HEK293 (cell line): ENCODE measurements around the gene TRIM61.
"Not testable (repeated sequence)": the region's sequence is repeated elsewhere in the genome, so short reads cannot be mapped to it uniquely, and the experiment has no call there.

ENCODE experiments used
- CTCF ChIA-PET: fragments of 350-600 bp; formaldehyde crosslinking; extraction: SDS; loops from one replicate; lab custom pipeline; 2021; ENCODE audit warnings: antibody characterized with exemption; lab: Yijun Ruan, JAX
- POLR2A ChIA-PET: fragments of 300-600 bp; formaldehyde crosslinking; extraction: SDS; loops from one replicate; lab custom pipeline; 2020; ENCODE audit warnings: antibody characterized with exemption, inconsistent platforms; lab: Yijun Ruan, JAX
- H3K27ac ChIP-seq: fragments of 200-500 bp; sonication (Bioruptor generic); 2 replicates; pipeline ENCODE4 v1.5.1; 2014; ENCODE audit warnings: low read depth, low read length, control low read depth, inconsistent platforms; ENCODE audit errors: extremely low read depth
- H3K36me3 ChIP-seq, 2 experiments: fragments of 200-500 bp in 1 of 2; sonication (Bioruptor generic) in 1 of 2; 1 replicate in 1 of 2; 2 replicates in 1 of 2; pipeline ENCODE4 v1.5.1; 2014 to 2017; ENCODE audit warnings: inconsistent platforms in 2 of 2, low read length in 2 of 2; ENCODE audit not compliant: control insufficient read depth in 2 of 2, insufficient read depth in 1 of 2
- H3K4me1 ChIP-seq: fragments of 200-500 bp; sonication (Bioruptor generic); 2 replicates; pipeline ENCODE4 v1.5.1; 2014; ENCODE audit warnings: mild to moderate bottlenecking, low read length, inconsistent platforms; ENCODE audit not compliant: control insufficient read depth, insufficient read depth
- H3K4me3 ChIP-seq: 2 replicates; pipeline ENCODE4 v1.5.1; 2011; ENCODE audit warnings: low read depth, mild to moderate bottlenecking, control low read depth, low read length, moderate library complexity
- H3K9me3 ChIP-seq: fragments of 200-500 bp; sonication (Bioruptor generic); 2 replicates; pipeline ENCODE4 v1.5.1; 2014; ENCODE audit warnings: low read depth, low read length, inconsistent platforms; ENCODE audit not compliant: control insufficient read depth, insufficient read depth
- EGR2 ChIP-seq: fragments of 450-650 bp; formaldehyde crosslinking; IDR thresholded peaks from 2 replicates; pipeline ENCODE4 v1.5.1; 2016; ENCODE audit warnings: low read depth, missing biosample characterization, missing genetic modification characterization
- GFI1B ChIP-seq: fragments of 450-650 bp; formaldehyde crosslinking; IDR thresholded peaks from 2 replicates; pipeline ENCODE4 v1.5.1; 2016; ENCODE audit warnings: missing biosample characterization, missing genetic modification characterization
- KLF16 ChIP-seq: fragments of 450-650 bp; formaldehyde crosslinking; IDR thresholded peaks from 2 replicates; pipeline ENCODE4 v1.5.1; 2017; ENCODE audit warnings: missing biosample characterization, missing genetic modification characterization
- KLF8 ChIP-seq: fragments of 450-650 bp; formaldehyde crosslinking; IDR thresholded peaks from 2 replicates; pipeline ENCODE4 v1.5.1; 2016; ENCODE audit warnings: missing biosample characterization, missing genetic modification characterization
- YY2 ChIP-seq: fragments of 450-650 bp; formaldehyde crosslinking; IDR thresholded peaks from 2 replicates; pipeline ENCODE4 v1.5.1; 2016; ENCODE audit warnings: missing biosample characterization, missing genetic modification characterization
- ZBTB20 ChIP-seq: fragments of 450-650 bp; formaldehyde crosslinking; IDR thresholded peaks from 2 replicates; pipeline ENCODE4 v1.5.1; 2016; ENCODE audit warnings: missing biosample characterization, missing genetic modification characterization
- ZNF132 ChIP-seq: fragments of 450-650 bp; formaldehyde crosslinking; IDR thresholded peaks from 2 replicates; pipeline ENCODE4 v1.5.1; 2017; ENCODE audit warnings: missing biosample characterization, missing genetic modification characterization, borderline replicate concordance
- ZNF184 ChIP-seq: fragments of 450-650 bp; IDR thresholded peaks from 2 replicates; pipeline ENCODE4 v1.5.1; 2018; ENCODE audit warnings: missing biosample characterization, mild to moderate bottlenecking, missing genetic modification characterization
- ZNF404 ChIP-seq: fragments of 450-650 bp; formaldehyde crosslinking; IDR thresholded peaks from 2 replicates; pipeline ENCODE4 v1.5.1; 2017; ENCODE audit warnings: missing biosample characterization, missing genetic modification characterization
- ZNF555 ChIP-seq: fragments of 450-650 bp; formaldehyde crosslinking; conservative IDR thresholded peaks from 2 replicates; pipeline ENCODE4 v1.5.1; 2017; ENCODE audit warnings: missing biosample characterization, mild to moderate bottlenecking, missing genetic modification characterization, inconsistent platforms
- ZNF596 ChIP-seq: fragments of 450-650 bp; IDR thresholded peaks from 2 replicates; pipeline ENCODE4 v1.5.0; 2018; ENCODE audit warnings: missing biosample characterization, mild to moderate bottlenecking, missing genetic modification characterization, moderate library complexity
- ZNF600 ChIP-seq: fragments of 450-650 bp; formaldehyde crosslinking; IDR thresholded peaks from 2 replicates; pipeline ENCODE4 v1.5.1; 2016; ENCODE audit warnings: missing biosample characterization, missing genetic modification characterization
- ZNF658 ChIP-seq: fragments of 450-650 bp; formaldehyde crosslinking; IDR thresholded peaks from 2 replicates; pipeline ENCODE4; 2016; ENCODE audit warnings: missing biosample characterization, missing genetic modification characterization
- ZNF660 ChIP-seq: fragments of 450-650 bp; IDR thresholded peaks from 2 replicates; pipeline ENCODE4 v1.5.1; 2018; ENCODE audit warnings: missing biosample characterization, mild to moderate bottlenecking, missing genetic modification characterization
- ZSCAN16 ChIP-seq: fragments of 450-650 bp; formaldehyde crosslinking; IDR thresholded peaks from 2 replicates; pipeline ENCODE4 v1.5.1; 2016; ENCODE audit warnings: missing biosample characterization, missing genetic modification characterization
- TF ChIP-seq, protein P1 (sequence below): fragments of 450-650 bp; formaldehyde crosslinking; IDR thresholded peaks from 2 replicates; pipeline ENCODE4 v1.5.1; 2016; ENCODE audit warnings: missing biosample characterization, missing genetic modification characterization
- TF ChIP-seq, protein P2 (sequence below): fragments of 450-650 bp; formaldehyde crosslinking; IDR thresholded peaks from 2 replicates; pipeline ENCODE4 v1.5.1; 2016; ENCODE audit warnings: missing biosample characterization, missing genetic modification characterization
- TF ChIP-seq, protein P3 (sequence below): fragments of 450-650 bp; formaldehyde crosslinking; IDR thresholded peaks from 2 replicates; pipeline ENCODE4 v1.5.1; 2016; ENCODE audit warnings: missing biosample characterization, missing genetic modification characterization, low read depth
- TF ChIP-seq, protein P4 (sequence below): fragments of 450-650 bp; formaldehyde crosslinking; IDR thresholded peaks from 2 replicates; pipeline ENCODE4 v1.5.1; 2016; ENCODE audit warnings: missing biosample characterization, missing genetic modification characterization
- TF ChIP-seq, protein P5 (sequence below): fragments of 450-650 bp; formaldehyde crosslinking; IDR thresholded peaks from 2 replicates; pipeline ENCODE4 v1.5.1; 2016; ENCODE audit warnings: missing biosample characterization, missing genetic modification characterization

TRIM61 gene

DNA sequence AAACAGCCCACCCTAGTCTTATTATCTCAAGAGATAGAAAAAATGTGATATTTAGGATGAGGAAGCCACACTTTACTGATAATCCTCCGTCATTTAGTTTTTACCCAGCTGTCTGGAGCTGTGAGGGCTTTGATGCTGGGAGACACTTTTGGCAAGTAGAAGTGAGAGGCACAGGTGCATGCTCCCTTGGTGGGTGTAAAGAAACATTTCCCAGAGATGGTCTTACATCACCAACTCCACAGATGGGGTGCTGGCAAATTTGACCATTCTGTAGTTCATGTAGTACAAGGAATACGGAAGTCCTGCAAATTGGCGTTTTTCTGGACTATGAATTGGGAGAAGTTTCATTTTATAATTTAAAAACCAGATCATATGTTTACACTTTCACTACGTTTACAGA, 28.5 kb downstream of the TRIM61 start:
- ChIA-PET POLR2A (no interaction called here), CTCF (interaction anchor here (1.0 to 2.2 kb wide), 4 partner anchors 9 to 217 kb away, joined by 3 to 10 read pairs (median 5); no protein-coding TSS in a partner anchor)
- Histone ChIP-seq H3K4me3 (no peak overlapping the region), H3K27ac (no peak overlapping the region), H3K4me1 (no peaks in the 10 kb centered on the region), H3K36me3 (no peaks in the 10 kb centered on the region), H3K9me3 (no peaks in the 10 kb centered on the region)
- TF ChIP-seq, protein P1, sequence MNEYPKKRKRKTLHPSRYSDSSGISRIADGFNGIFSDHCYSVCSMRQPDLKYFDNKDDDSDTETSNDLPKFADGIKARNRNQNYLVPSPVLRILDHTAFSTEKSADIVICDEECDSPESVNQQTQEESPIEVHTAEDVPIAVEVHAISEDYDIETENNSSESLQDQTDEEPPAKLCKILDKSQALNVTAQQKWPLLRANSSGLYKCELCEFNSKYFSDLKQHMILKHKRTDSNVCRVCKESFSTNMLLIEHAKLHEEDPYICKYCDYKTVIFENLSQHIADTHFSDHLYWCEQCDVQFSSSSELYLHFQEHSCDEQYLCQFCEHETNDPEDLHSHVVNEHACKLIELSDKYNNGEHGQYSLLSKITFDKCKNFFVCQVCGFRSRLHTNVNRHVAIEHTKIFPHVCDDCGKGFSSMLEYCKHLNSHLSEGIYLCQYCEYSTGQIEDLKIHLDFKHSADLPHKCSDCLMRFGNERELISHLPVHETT, result no peak
- TF ChIP-seq ZNF596 (tag by site-specific recombination), result no peak
- no peak for TF ChIP-seq ZNF660 (tag by site-specific recombination)
- no peak for TF ChIP-seq ZNF184 (tag by site-specific recombination)
- TF ChIP-seq ZSCAN16 (tag by site-specific recombination), result no peak
- TF ChIP-seq YY2 (tag by site-specific recombination), result no peak
- no peak for TF ChIP-seq ZNF555 (tag by site-specific recombination)

DNA sequence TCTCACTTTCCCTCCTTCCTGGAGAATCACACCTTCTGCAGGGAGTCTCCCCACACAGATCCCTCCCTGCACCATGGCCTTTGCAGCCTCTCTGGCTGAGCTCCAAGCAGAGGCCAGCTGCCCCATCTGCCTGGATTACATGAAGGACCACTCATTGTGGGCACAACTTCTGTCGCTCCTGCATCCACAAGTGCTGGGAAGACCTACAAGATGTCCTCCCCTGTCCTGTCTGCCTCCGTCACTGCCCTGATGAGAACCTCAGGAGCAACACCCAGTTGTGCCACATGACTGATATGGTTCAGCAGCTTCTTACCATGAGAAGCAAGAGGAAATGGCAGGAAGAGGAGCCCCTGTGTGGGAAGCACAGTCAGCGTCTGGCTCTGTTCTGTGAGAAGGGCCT, 29.5 kb downstream of the TRIM61 start:
- H3K4me3 ChIP-seq, H3K36me3 ChIP-seq, POLR2A ChIA-PET, H3K4me1 ChIP-seq, H3K9me3 ChIP-seq, CTCF ChIA-PET, H3K27ac ChIP-seq: not testable (repeated sequence)

DNA sequence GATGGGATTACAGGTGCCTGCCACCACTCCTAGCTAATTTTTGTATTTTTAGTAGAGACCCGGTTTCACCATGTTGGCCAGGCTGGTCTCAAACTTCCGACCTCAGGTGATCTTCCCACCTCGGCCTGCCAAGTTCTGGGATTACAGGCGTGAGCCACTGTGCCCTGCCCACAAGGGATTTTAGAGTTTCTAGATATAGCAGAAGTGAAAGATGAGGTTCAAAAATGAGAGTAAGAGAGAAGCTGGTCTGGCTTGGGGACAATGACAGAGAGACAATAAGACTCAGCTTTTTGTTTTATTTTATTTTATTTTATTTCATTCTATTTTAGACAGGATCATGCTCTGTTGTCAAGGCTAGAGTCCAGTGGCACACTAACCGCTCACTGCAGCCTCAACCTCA, 30.6 kb downstream of the TRIM61 start:
- TF ChIP-seq KLF16 (tag by site-specific recombination) (no peak), ZNF658 (tag by site-specific recombination) (no peak), ZNF404 (tag by site-specific recombination) (no peak), KLF8 (tag by site-specific recombination) (no peak), ZBTB20 (no peak)
- TF ChIP-seq, protein P2, sequence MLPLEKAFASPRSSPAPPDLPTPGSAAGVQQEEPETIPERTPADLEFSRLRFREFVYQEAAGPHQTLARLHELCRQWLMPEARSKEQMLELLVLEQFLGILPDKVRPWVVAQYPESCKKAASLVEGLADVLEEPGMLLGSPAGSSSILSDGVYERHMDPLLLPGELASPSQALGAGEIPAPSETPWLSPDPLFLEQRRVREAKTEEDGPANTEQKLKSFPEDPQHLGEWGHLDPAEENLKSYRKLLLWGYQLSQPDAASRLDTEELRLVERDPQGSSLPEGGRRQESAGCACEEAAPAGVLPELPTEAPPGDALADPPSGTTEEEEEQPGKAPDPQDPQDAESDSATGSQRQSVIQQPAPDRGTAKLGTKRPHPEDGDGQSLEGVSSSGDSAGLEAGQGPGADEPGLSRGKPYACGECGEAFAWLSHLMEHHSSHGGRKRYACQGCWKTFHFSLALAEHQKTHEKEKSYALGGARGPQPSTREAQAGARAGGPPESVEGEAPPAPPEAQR (tag by site-specific recombination), result no peak
- TF ChIP-seq, protein P3, sequence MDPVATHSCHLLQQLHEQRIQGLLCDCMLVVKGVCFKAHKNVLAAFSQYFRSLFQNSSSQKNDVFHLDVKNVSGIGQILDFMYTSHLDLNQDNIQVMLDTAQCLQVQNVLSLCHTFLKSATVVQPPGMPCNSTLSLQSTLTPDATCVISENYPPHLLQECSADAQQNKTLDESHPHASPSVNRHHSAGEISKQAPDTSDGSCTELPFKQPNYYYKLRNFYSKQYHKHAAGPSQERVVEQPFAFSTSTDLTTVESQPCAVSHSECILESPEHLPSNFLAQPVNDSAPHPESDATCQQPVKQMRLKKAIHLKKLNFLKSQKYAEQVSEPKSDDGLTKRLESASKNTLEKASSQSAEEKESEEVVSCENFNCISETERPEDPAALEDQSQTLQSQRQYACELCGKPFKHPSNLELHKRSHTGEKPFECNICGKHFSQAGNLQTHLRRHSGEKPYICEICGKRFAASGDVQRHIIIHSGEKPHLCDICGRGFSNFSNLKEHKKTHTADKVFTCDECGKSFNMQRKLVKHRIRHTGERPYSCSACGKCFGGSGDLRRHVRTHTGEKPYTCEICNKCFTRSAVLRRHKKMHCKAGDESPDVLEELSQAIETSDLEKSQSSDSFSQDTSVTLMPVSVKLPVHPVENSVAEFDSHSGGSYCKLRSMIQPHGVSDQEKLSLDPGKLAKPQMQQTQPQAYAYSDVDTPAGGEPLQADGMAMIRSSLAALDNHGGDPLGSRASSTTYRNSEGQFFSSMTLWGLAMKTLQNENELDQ, result no peak
- ChIA-PET POLR2A (no interaction called here), CTCF (no interaction called here)
- Histone ChIP-seq H3K9me3 (no peaks in the 10 kb centered on the region), H3K4me1 (no peaks in the 10 kb centered on the region), H3K36me3 (no peaks in the 10 kb centered on the region), H3K27ac (no peak overlapping the region), H3K4me3 (no peak overlapping the region)

DNA sequence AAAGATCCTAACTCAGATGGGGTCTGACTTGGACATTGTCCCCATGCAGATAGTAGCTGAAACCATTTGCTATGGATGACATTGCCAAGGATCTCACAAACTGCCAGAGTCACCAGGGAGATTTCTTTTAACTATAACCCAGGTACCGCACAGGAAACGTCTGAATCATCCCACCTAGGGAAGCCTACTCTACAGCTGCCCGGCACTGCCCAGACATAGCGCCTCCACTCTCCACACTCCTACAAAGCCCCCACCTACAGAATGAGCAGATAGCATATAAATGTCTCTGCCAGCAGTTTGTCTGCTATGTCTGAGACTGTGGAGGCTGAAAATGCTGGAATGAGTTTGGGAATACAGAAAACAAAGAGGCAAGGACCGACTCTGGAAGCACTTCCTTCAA, 32.3 kb downstream of the TRIM61 start:
- no peaks in the 10 kb centered on the region for H3K4me1 ChIP-seq
- no peaks in the 10 kb centered on the region for H3K36me3 ChIP-seq
- no peak overlapping the region for H3K4me3 ChIP-seq
- no peak overlapping the region for H3K27ac ChIP-seq
- no peaks in the 10 kb centered on the region for H3K9me3 ChIP-seq
- ChIA-PET POLR2A (no interaction called here), CTCF (no interaction called here)
- TF ChIP-seq GFI1B (tag by site-specific recombination) (no peak), EGR2 (no peak), ZNF132 (tag by site-specific recombination) (no peak), ZNF600 (tag by site-specific recombination) (no peak)
- TF ChIP-seq, protein P4, sequence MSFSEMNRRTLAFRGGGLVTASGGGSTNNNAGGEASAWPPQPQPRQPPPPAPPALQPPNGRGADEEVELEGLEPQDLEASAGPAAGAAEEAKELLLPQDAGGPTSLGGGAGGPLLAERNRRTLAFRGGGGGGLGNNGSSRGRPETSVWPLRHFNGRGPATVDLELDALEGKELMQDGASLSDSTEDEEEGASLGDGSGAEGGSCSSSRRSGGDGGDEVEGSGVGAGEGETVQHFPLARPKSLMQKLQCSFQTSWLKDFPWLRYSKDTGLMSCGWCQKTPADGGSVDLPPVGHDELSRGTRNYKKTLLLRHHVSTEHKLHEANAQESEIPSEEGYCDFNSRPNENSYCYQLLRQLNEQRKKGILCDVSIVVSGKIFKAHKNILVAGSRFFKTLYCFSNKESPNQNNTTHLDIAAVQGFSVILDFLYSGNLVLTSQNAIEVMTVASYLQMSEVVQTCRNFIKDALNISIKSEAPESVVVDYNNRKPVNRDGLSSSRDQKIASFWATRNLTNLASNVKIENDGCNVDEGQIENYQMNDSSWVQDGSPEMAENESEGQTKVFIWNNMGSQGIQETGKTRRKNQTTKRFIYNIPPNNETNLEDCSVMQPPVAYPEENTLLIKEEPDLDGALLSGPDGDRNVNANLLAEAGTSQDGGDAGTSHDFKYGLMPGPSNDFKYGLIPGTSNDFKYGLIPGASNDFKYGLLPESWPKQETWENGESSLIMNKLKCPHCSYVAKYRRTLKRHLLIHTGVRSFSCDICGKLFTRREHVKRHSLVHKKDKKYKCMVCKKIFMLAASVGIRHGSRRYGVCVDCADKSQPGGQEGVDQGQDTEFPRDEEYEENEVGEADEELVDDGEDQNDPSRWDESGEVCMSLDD (tag by site-specific recombination), result no peak
- TF ChIP-seq, protein P5, sequence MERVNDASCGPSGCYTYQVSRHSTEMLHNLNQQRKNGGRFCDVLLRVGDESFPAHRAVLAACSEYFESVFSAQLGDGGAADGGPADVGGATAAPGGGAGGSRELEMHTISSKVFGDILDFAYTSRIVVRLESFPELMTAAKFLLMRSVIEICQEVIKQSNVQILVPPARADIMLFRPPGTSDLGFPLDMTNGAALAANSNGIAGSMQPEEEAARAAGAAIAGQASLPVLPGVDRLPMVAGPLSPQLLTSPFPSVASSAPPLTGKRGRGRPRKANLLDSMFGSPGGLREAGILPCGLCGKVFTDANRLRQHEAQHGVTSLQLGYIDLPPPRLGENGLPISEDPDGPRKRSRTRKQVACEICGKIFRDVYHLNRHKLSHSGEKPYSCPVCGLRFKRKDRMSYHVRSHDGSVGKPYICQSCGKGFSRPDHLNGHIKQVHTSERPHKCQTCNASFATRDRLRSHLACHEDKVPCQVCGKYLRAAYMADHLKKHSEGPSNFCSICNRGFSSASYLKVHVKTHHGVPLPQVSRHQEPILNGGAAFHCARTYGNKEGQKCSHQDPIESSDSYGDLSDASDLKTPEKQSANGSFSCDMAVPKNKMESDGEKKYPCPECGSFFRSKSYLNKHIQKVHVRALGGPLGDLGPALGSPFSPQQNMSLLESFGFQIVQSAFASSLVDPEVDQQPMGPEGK (tag by site-specific recombination), result no peak
